Retinal pigment epithelial cell (primary cell): ENCODE data around the gene CCDC38.

Experiments used
- DNase-seq: peaks from one replicate; pipeline ENCODE4 v3.0.0-alpha.2; 2010; ENCODE audit warnings: low read depth
- H3K4me3 ChIP-seq: 2 replicates; pipeline ENCODE4 v1.5.1; 2011; ENCODE audit warnings: mild to moderate bottlenecking, low read length, control low read depth, moderate library complexity
- TF ChIP-seq, protein P1 (sequence below): conservative IDR thresholded peaks from 2 replicates; pipeline ENCODE4 v1.5.1; 2011; ENCODE audit warnings: low read depth, low read length, control low read depth, inconsistent platforms

The CCDC38 gene

DNA sequence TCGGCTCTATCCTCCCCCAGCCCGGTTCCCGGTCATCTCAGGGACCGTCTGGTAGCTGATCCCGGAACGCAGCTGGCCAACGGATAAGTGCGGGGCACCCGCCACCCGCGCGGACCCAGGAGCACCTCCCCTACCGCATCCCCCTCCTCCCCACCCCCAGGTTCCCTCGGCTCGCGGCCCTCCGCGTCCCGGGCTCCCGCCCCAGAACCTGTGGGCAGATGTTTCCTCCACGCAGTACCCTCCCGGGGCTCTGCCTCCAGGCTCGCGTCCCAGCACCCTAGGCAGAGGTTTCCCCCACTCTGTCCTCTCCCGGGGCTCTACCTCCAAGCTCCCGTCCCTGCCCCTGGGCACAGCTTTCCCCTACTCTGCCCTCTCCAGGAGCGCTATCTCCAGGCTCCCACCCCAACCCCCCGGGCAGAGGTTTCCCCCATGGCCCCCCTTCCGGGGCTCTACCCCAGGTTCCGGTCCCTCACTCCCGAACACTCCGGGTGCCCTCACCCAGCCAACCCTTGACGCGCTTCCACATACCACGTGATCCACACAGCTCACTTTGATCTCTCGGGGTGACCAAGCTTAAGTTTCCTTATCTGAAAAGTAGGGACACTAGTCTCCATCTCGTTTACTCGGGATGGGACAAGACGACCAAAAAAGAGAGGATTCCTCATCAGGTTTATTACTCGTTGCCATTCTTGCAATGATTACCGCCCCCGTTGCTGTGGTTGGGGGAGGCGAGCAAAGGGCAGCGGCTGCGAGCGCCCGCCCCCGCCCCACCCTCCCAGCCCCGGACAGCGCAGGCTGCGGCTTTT, at the start of gene CCDC38:
TSS of gene CCDC38 (minus strand) at position 91 of the 806 bp plus-strand sequence. CDS start 6,105 bp downstream, outside the sequence.
- peak; percentile 13 for DNase-seq

DNA sequence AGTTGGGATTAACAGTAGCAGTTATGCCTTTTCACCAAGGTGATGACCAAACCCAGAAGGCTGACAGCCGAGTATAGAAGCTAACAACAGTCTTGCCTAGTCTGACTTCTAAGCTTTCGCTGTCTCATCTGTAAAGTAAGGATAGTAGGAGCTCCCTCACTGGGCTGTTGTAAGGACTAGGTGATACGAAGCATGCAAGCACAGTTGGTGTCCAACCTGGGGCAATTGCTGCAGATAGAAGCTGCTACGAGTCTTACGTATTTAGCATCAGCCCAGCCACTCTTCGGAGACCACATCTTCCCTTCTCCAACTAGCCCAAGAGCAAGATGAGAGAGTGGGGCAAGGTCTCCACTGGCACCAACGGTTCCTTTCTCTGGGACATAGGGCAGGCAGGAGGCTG, 47.7 kb upstream of the CCDC38 start:
- TF ChIP-seq, protein P1, sequence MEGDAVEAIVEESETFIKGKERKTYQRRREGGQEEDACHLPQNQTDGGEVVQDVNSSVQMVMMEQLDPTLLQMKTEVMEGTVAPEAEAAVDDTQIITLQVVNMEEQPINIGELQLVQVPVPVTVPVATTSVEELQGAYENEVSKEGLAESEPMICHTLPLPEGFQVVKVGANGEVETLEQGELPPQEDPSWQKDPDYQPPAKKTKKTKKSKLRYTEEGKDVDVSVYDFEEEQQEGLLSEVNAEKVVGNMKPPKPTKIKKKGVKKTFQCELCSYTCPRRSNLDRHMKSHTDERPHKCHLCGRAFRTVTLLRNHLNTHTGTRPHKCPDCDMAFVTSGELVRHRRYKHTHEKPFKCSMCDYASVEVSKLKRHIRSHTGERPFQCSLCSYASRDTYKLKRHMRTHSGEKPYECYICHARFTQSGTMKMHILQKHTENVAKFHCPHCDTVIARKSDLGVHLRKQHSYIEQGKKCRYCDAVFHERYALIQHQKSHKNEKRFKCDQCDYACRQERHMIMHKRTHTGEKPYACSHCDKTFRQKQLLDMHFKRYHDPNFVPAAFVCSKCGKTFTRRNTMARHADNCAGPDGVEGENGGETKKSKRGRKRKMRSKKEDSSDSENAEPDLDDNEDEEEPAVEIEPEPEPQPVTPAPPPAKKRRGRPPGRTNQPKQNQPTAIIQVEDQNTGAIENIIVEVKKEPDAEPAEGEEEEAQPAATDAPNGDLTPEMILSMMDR, result no peak

More for the DNA sequence above, at the start of gene CCDC38:
- peak within 1 kb of the TSS; percentile 86 for H3K4me3 ChIP-seq
- TF ChIP-seq, protein P1, result no peak

DNA sequence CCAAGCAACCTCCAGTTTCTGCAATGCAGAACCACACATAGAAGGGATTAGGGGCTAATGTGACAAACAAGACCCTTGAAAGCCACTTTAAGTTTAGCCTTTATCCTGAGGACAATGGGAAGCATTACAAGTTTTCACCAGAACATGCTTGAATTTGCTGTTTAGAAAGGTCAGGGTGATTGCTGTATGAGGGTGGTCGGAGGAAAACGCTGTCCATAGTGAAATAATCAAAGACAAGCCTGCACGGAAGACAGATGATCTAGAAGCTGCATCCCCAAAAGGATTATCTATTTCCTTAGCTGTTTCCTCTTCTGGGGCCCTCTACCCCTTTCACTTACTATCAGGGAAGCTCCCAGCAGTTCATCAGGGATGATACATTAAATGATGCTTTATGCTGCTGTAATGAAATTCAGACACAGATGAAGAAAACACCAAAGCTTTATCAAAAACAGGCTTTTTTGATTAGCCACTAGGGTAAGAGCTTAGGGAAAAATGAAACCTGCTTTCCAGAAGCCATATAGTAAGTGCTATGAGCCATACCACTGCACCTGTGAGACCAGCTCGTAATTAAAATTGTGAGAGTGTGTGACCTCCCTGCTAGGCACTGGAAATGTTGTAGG, 47.2 kb upstream of the CCDC38 start:
- DNase-seq, result no peak
- TF ChIP-seq, protein P1, result no peak
- no peak overlapping the region for H3K4me3 ChIP-seq

More for the DNA sequence above, 47.7 kb upstream of the CCDC38 start:
- no peak for DNase-seq
- H3K4me3 ChIP-seq, result no peak overlapping the region

DNA sequence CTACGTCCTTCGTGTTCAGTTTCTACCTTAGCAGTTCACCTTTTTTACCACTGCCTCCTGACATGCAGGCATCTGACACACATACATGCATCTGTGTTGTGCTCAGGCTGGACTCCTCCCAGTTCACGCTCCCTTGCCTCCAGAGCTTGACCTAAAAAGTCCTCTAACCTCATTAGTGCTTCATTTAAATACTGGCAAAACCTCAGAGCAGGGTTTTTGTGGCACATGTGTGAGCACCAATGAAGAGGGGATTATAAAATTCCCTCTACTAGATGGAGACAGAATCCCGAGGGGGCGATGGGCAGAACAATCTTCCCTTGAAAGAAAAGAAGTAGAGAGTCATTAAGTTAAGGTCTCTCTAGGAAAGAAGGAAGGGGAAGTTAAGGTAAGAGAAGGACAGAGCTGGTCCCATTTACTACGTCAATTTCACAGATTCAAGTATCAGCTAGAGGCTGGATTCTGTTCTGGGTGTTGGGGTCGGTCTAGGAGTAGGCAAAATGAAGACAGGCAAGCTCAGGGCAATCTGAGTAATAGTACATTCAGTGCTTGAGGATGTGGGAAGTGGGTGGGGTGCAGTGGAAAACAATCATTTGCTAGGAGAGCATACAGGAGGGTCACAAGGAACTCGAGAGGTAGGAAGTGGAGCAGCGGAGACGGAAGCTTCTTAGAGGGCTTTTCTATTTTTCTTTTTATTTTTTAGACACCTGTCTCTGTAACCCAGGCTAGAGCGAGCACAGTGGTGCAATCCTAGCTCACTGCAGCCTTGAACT, 46.3 kb upstream of the CCDC38 start:
- no peak for DNase-seq
- no peak overlapping the region for H3K4me3 ChIP-seq
- TF ChIP-seq, protein P1, result no peak

DNA sequence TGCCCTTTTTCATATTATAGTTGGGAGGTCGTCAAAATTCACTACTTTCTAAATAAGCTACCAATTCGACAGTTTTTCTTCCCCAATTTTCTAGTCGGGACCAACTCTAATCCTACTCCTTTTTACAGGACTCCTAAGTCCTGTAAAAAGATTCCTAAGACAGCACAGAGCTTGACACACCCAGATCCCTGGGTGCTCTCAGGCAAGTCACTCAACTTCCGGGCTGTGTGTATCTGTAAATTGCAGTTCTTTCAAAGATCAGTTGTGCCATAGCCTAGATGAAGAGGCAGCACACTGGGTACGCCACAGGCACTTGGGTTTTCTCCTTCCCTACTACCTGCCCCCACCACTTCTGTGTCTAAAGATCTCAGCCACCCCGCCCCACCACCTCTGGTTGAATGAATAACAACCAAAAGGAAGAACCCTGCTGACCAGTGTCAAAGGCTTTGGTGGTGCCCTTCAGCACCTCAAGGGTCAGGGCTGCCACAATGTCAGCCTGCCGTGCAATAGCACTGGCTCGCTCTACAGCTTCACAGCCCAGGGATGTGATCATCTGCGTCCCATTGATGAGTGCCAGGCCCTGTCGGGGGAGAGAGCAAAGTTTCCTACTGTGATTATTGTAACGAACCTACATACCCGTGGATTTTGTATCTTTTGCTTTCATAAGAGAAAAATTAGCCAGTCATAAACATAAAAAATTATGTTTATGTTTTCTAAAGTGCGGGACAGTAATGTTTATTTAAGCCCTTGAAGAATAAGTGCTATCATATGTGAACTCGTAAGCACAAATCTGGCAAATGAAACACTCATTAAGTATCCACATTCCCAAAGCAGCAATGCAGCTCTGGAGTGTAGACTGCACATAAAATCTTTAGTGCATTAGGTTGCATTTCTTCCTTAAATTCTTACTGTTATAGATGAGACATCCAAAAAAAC, 44.5 kb upstream of the CCDC38 start:
- DNase-seq, result no peak
- TF ChIP-seq, protein P1, result no peak
- no peak overlapping the region for H3K4me3 ChIP-seq

DNA sequence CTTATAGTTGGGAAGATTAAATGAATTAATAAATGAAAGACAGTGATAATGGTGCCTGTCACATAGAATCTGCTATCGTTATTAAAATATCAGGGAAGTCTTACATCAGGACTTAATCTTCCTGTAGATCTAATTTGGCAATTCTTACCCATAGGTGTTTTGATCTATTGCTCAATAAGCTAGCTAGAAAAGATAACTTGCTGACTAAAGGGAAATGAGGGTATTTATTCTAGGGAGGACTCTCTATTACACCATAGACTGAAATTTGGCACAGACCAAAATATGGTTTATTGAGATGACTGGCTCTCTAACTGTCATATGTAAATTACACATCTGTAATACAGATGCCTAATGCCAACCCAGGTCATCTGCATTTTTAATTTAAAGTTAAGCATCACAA, 42.3 kb upstream of the CCDC38 start:
- TF ChIP-seq, protein P1, result no peak
- H3K4me3 ChIP-seq, result no peak overlapping the region
- no peak for DNase-seq
